ENCODE data around the gene HOXA5.

DNA sequence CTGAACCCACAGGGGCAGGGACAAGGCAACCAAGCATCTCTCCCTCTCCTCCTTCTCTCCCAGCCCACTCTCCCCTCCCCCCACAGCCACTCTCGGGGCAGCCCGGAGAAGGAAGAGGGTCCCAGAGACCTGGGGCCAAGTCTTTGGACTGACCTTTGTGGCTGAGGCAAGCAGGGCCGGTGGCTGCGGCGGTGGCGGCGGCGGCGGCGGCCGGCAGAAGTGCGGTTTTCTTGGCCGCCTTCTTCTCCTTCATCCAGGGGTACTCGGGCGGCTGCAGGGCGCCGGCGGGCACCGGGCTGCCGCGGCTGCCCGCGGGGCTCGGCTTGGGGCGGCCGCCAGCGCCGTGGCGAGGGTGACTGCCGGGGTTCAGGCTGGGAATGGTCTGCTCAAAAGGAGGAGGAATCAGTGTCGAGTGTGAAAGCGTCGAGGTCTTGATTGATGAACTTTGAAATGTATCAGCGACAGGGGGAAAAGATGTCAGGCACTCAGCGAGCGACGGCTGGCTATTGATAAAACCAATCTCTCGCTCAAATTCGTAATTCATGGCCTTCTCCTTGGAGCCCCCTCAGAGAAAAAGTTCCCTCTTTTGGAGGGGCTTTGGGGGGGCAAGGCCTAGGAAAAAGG, 41.4 kb downstream of the HOXA5 start:
- TF ChIP-seq, protein P1, sequence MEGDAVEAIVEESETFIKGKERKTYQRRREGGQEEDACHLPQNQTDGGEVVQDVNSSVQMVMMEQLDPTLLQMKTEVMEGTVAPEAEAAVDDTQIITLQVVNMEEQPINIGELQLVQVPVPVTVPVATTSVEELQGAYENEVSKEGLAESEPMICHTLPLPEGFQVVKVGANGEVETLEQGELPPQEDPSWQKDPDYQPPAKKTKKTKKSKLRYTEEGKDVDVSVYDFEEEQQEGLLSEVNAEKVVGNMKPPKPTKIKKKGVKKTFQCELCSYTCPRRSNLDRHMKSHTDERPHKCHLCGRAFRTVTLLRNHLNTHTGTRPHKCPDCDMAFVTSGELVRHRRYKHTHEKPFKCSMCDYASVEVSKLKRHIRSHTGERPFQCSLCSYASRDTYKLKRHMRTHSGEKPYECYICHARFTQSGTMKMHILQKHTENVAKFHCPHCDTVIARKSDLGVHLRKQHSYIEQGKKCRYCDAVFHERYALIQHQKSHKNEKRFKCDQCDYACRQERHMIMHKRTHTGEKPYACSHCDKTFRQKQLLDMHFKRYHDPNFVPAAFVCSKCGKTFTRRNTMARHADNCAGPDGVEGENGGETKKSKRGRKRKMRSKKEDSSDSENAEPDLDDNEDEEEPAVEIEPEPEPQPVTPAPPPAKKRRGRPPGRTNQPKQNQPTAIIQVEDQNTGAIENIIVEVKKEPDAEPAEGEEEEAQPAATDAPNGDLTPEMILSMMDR (IDR thresholded peaks at IDR 0.05) = no peak
- no peak for TF ChIP-seq POLR2A (IDR thresholded peaks at IDR 0.05)
